Dendritic cell treated with granulocyte-macrophage colony-stimulating factor and Interleukin-4, amounts not matched to agents 40 ng/mL and 50 ng/mL, for 4 days (primary cell): Measurements from ENCODE around the gene PIAS2.
A peak's percentile ranks its signal among the peaks of the same experiment; 100 is the strongest.

ENCODE experiments used
- H3K27ac Mint-ChIP-seq: one replicate; pipeline ENCODE4 v1.8.0; 2022; ENCODE audit warnings: mild to moderate bottlenecking, mixed read lengths
- H3K27me3 Mint-ChIP-seq: one replicate; pipeline ENCODE4 v1.8.0; 2022; ENCODE audit warnings: mild to moderate bottlenecking, mixed read lengths
- H3K36me3 Mint-ChIP-seq: one replicate; pipeline ENCODE4 v1.8.0; 2022; ENCODE audit warnings: low read depth, mixed read lengths
- H3K4me1 Mint-ChIP-seq: one replicate; pipeline ENCODE4 v1.8.0; 2022; ENCODE audit warnings: low read depth, mixed read lengths
- H3K4me3 Mint-ChIP-seq: one replicate; pipeline ENCODE4 v1.8.0; 2022; ENCODE audit warnings: mild to moderate bottlenecking, moderate library complexity, mixed read lengths
- H3K9me3 Mint-ChIP-seq: one replicate; pipeline ENCODE4 v1.8.0; 2022; ENCODE audit warnings: mixed read lengths
- intact Hi-C: fragments of 100-400 bp; cut with micrococcal nuclease; formaldehyde crosslinking; loops from one replicate; pipeline ENCODE4 v1.15.0; 2022

Gene PIAS2

DNA sequence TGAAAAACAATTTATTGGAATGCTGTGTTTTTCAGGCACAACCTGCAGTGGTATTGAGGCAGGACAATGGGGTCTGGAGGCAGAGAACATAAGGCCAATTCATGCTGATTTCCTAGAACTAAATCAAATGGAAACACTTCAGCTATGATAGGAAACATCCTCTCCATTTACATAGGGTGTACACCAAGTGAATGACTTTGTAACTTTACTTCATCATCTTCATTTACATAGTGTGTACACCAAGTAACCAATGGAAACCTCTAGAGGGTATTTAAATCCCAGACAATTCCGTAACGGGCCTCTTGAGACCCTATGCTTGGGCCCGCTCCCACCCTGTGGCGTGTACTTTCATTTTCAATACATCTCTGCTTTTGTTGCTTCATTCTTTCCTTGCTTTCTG lies 128.2 kb downstream of the PIAS2 start:
- Mint-ChIP-seq H3K4me1 (no peaks in the 10 kb centered on the region), H3K27ac (no peak overlapping the region), H3K4me3 (no peak overlapping the region), H3K27me3 (no peaks in the 10 kb centered on the region), H3K9me3 (peaks cover 19% of the 10 kb centered on the region), H3K36me3 (no peaks in the 10 kb centered on the region)
- intact Hi-C loops: no loop called here

GRCh38 chr18:46787674-46788073 lies 129.6 kb downstream of the PIAS2 start:
- H3K4me1 Mint-ChIP-seq: no peaks in the 10 kb centered on the region
- no peak overlapping the region for H3K4me3 Mint-ChIP-seq
- intact Hi-C loops: no loop called here
- H3K9me3 Mint-ChIP-seq: peaks cover 21% of the 10 kb centered on the region
- no peaks in the 10 kb centered on the region for H3K27me3 Mint-ChIP-seq
- no peaks in the 10 kb centered on the region for H3K36me3 Mint-ChIP-seq
- no peak overlapping the region for H3K27ac Mint-ChIP-seq

GRCh38 chr18:46772357-46772756 lies 144.9 kb downstream of the PIAS2 start:
- peaks cover 8% of the 10 kb centered on the region for H3K27me3 Mint-ChIP-seq
- H3K36me3 Mint-ChIP-seq: no peaks in the 10 kb centered on the region
- H3K4me1 Mint-ChIP-seq: peaks cover 30% of the 10 kb centered on the region
- H3K4me3 Mint-ChIP-seq: no peak overlapping the region
- no peak overlapping the region for H3K27ac Mint-ChIP-seq
- H3K9me3 Mint-ChIP-seq: no peaks in the 10 kb centered on the region
- intact Hi-C loops: no loop called here

- no peak overlapping the region for H3K4me3 Mint-ChIP-seq
- H3K36me3 Mint-ChIP-seq: no peaks in the 10 kb centered on the region
- intact Hi-C loops: no loop called here
- peaks cover 30% of the 10 kb centered on the region for H3K4me1 Mint-ChIP-seq
- H3K27ac Mint-ChIP-seq: no peak overlapping the region
- peaks cover 11% of the 10 kb centered on the region for H3K27me3 Mint-ChIP-seq
- H3K9me3 Mint-ChIP-seq: no peaks in the 10 kb centered on the region
Measured at GRCh38 chr18:46771141-46771540, 146.2 kb downstream of the PIAS2 start.

DNA sequence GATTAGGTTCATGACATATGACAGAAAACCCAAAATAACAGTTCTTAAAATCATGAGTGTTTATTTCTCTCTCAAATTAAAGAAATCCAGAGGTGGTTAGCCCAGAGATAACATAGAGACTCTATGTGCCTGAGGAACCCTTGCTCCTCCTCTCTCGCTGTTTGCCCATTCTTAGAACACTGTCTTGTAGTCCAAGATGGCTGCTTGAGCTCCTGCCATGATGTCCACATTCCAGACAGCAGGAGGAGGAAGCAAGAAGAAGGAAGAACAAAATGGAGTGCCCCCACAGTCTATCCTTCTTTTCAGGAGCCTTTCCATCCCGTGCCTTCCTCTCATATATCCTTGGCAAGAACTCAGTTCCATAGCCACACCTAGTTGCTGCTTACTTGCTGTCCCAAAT lies 146.6 kb downstream of the PIAS2 start:
- Mint-ChIP-seq H3K27me3 (peaks cover 12% of the 10 kb centered on the region), H3K4me1 (peaks cover 30% of the 10 kb centered on the region), H3K36me3 (no peaks in the 10 kb centered on the region), H3K27ac (no peak overlapping the region), H3K4me3 (no peak overlapping the region), H3K9me3 (no peaks in the 10 kb centered on the region)
- intact Hi-C loops: no loop called here

- no peak overlapping the region for H3K27ac Mint-ChIP-seq
- intact Hi-C loops: no loop called here
- peaks cover 30% of the 10 kb centered on the region for H3K4me1 Mint-ChIP-seq
- peaks cover 23% of the 10 kb centered on the region for H3K27me3 Mint-ChIP-seq
- no peaks in the 10 kb centered on the region for H3K36me3 Mint-ChIP-seq
- no peaks in the 10 kb centered on the region for H3K9me3 Mint-ChIP-seq
- no peak overlapping the region for H3K4me3 Mint-ChIP-seq
Measured at GRCh38 chr18:46768166-46768921, 149.0 kb downstream of the PIAS2 start.

DNA sequence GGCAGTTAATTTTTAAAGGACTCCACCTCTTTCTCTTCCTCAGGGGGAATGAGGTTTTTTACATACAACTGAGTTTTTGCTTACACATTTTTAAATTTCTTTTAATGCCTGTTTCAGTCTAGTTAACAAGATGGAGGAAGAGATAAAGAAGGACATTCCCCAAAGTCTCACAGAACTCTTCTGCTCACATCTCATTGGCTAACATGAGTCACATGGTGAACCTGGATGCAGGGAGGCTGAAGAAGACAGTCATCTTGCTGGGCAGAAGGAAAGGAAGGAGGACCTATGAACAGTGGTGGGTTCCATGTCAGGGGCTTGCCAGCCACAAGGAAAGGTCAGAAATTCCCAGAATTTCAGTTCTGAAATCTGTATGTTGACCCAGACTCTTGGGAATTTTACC lies 150.1 kb downstream of the PIAS2 start:
- Mint-ChIP-seq H3K4me1 (peaks cover 26% of the 10 kb centered on the region), H3K27me3 (peaks cover 28% of the 10 kb centered on the region), H3K36me3 (no peaks in the 10 kb centered on the region), H3K4me3 (no peak overlapping the region), H3K9me3 (no peaks in the 10 kb centered on the region), H3K27ac (no peak overlapping the region)
- intact Hi-C loops: no loop called here

DNA sequence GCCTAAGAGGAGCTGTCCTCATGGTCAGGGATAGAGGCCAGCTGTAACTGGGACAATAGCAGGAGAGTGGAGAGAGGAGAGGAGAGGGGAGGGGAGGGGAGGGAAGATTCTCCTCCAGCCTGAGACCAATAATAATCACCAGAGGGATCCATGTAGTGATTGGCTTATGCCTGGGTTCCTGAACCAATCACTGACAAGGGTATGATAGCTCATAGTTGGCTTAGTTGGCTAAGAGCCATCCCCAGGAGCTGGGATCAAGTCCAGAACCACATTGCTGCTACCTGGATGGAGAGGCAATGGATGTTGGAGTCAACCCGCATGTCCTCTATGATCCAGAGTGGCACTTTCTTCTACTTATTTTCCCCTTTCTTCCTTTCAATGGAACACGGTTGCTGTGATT lies 152.7 kb downstream of the PIAS2 start:
- Mint-ChIP-seq H3K36me3 (no peaks in the 10 kb centered on the region), H3K9me3 (no peaks in the 10 kb centered on the region), H3K27me3 (peaks cover 44% of the 10 kb centered on the region), H3K4me3 (no peak overlapping the region), H3K4me1 (peaks cover 2% of the 10 kb centered on the region), H3K27ac (no peak overlapping the region)
- intact Hi-C loops: no loop called here

- Mint-ChIP-seq H3K27ac (no peak overlapping the region), H3K9me3 (no peaks in the 10 kb centered on the region), H3K36me3 (no peaks in the 10 kb centered on the region), H3K4me3 (no peak overlapping the region), H3K4me1 (peaks cover 11% of the 10 kb centered on the region), H3K27me3 (peaks cover 62% of the 10 kb centered on the region)
- intact Hi-C loops: no loop called here
Measured at GRCh38 chr18:46761059-46761769, 156.1 kb downstream of the PIAS2 start.

GRCh38 chr18:46759890-46760289 lies 157.4 kb downstream of the PIAS2 start:
- no peaks in the 10 kb centered on the region for H3K36me3 Mint-ChIP-seq
- no peaks in the 10 kb centered on the region for H3K9me3 Mint-ChIP-seq
- H3K4me3 Mint-ChIP-seq: no peak overlapping the region
- H3K27ac Mint-ChIP-seq: no peak overlapping the region
- intact Hi-C loops: no loop called here
- H3K4me1 Mint-ChIP-seq: peaks cover 25% of the 10 kb centered on the region
- H3K27me3 Mint-ChIP-seq: peaks cover 70% of the 10 kb centered on the region

- H3K4me3 Mint-ChIP-seq: peak within 1 kb of the TSS; percentile 68
- intact Hi-C loops: no loop called here
- peaks cover 64% of the 10 kb centered on the region for H3K27me3 Mint-ChIP-seq
- no peak within 1 kb of the TSS for H3K27ac Mint-ChIP-seq
- no peaks in the 10 kb centered on the region for H3K9me3 Mint-ChIP-seq
- no peaks in the 10 kb centered on the region for H3K36me3 Mint-ChIP-seq
- peaks cover 36% of the 10 kb centered on the region for H3K4me1 Mint-ChIP-seq
Measured at GRCh38 chr18:46756559-46757201, 160.6 kb downstream of the PIAS2 start, which contains the start of gene ST8SIA5. TSS of gene ST8SIA5 (minus strand) at chr18:46757053. CDS start at chr18:46756508, 545 bp downstream.

DNA sequence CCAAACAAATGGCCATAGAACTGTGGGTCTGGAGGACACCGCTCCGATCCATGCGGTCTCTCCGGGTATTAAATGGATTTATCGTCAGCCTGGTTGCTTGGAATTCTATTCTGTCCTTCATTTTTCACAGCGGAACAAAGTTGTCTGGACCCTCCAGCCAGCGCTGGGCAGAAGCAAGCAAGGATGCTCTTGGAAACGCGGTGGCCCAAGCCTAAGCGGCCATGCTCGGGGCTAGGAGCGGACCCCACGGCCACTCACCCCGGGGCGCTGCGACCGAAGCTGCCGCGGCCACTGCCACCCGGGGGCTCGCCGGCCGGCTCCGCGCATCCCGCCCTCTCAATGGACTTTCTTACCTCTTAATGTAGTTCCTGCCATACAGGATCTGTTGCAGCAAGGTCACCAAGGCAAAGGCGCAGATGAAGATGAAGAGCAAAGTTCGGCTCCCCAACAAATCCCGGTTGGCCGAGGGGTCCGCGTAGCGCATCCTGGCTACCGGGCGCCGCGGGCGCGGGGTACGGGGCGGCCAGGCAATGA lies 161.2 kb downstream of the PIAS2 start:
- intact Hi-C loops: no loop called here
- Mint-ChIP-seq H3K36me3 (no peaks in the 10 kb centered on the region), H3K27me3 (peaks cover 61% of the 10 kb centered on the region), H3K27ac (no peak overlapping the region), H3K4me1 (peaks cover 36% of the 10 kb centered on the region), H3K9me3 (no peaks in the 10 kb centered on the region), H3K4me3 (no peak overlapping the region)

DNA sequence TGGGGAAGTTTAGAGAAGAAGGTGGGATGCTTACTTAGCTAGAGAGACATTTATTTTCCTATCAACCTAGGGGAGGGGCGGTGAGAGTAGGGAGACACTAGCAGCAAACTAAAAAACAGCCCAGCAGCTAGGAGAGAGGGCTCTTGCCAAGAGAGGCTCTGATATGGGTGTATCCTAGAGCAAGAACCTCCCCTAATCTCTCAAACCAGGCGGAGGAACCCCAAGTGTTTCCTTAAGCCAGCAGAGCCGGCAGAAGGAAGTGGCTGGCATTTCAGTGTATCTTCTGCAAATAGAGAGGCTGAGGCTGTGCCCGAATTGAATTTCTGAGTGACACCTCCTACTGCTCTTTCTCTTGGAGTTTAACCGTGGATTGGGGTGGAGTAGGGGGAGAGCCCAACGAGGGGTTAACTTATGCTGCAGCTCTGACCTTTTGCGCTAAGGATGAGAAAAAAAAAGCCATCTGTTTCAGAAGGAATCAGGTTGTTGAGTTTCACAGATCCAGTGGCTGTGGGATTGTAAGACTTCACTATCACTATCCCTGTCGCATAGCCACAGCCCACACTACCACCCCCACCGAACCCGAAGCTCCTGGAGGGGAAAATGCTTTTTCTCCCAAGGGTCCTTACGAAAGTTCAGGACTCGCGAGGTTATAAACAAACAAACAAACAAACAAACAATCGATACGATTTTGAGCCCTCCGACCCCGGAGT lies 161.8 kb downstream of the PIAS2 start:
- H3K4me3 Mint-ChIP-seq: no peak overlapping the region
- H3K36me3 Mint-ChIP-seq: no peaks in the 10 kb centered on the region
- peaks cover 58% of the 10 kb centered on the region for H3K27me3 Mint-ChIP-seq
- H3K27ac Mint-ChIP-seq: no peak overlapping the region
- H3K9me3 Mint-ChIP-seq: no peaks in the 10 kb centered on the region
- intact Hi-C loops: no loop called here
- H3K4me1 Mint-ChIP-seq: peaks cover 36% of the 10 kb centered on the region
